MM.1S (cell line): Measurements from ENCODE around the gene PRPS2.

Experiments used
- DNase-seq: peaks from one replicate; pipeline ENCODE4 v3.0.0-alpha.2; 2015
- H2AFZ ChIP-seq: fragments of 300-600 bp; sonication (generic); 2 replicates; pipeline ENCODE4 v1.6.0; 2016; ENCODE audit warnings: antibody characterized with exemption, low read length
- H3F3A ChIP-seq: fragments of 300-600 bp; sonication (generic); 2 replicates; pipeline ENCODE4 v1.6.1; 2016; ENCODE audit warnings: mild to moderate bottlenecking, antibody characterized with exemption, low read length, moderate library complexity, mixed read lengths; ENCODE audit not compliant: insufficient read depth
- H3K27ac ChIP-seq: fragments of 300-600 bp; sonication (generic); 2 replicates; pipeline ENCODE4 v1.5.1; 2016; ENCODE audit warnings: mild to moderate bottlenecking, low read length
- H3K27me3 ChIP-seq: fragments of 300-600 bp; sonication (generic); replicated peaks from 2 replicates; pipeline ENCODE4 v1.6.0; 2016; ENCODE audit warnings: low read length; ENCODE audit not compliant: insufficient read depth
- H3K36me3 ChIP-seq: fragments of 300-600 bp; sonication (generic); replicated peaks from 2 replicates; pipeline ENCODE4 v1.6.1; 2016; ENCODE audit warnings: mild to moderate bottlenecking, low read length, mixed read lengths; ENCODE audit not compliant: insufficient read depth
- H3K4me1 ChIP-seq: fragments of 300-600 bp; sonication (generic); 2 replicates; pipeline ENCODE4 v1.6.1; 2016; ENCODE audit warnings: low read length, mixed read lengths
- H3K4me2 ChIP-seq: fragments of 300-600 bp; sonication (generic); 2 replicates; pipeline ENCODE4 v1.6.0; 2016; ENCODE audit warnings: low read depth, low read length
- H3K4me3 ChIP-seq: fragments of 300-600 bp; sonication (generic); 2 replicates; pipeline ENCODE4 v1.5.1; 2016; ENCODE audit warnings: low read length, mixed read lengths
- H3K79me2 ChIP-seq: fragments of 300-600 bp; sonication (generic); 2 replicates; pipeline ENCODE4 v1.6.1; 2016; ENCODE audit warnings: mixed run types, low read length, mixed read lengths
- H3K9ac ChIP-seq: fragments of 300-600 bp; sonication (generic); 2 replicates; pipeline ENCODE4 v1.6.1; 2016; ENCODE audit warnings: low read length, mixed read lengths
- H3K9me2 ChIP-seq: fragments of 300-600 bp; sonication (generic); replicated peaks from 2 replicates; pipeline ENCODE4 v1.6.1; 2016; ENCODE audit warnings: mild to moderate bottlenecking, low read length, mixed read lengths; ENCODE audit not compliant: insufficient read depth
- H3K9me3 ChIP-seq: fragments of 300-600 bp; sonication (generic); replicated peaks from 2 replicates; pipeline ENCODE4 v1.6.1; 2016; ENCODE audit warnings: mild to moderate bottlenecking, low read length, mixed read lengths; ENCODE audit not compliant: insufficient read depth
- H4K20me1 ChIP-seq: fragments of 300-600 bp; sonication (generic); 2 replicates; pipeline ENCODE4 v1.6.1; 2016; ENCODE audit warnings: mild to moderate bottlenecking, low read length, moderate library complexity, mixed read lengths; ENCODE audit not compliant: insufficient read depth
- CTCF ChIP-seq: fragments of 300-600 bp; sonication (generic); IDR thresholded peaks from 2 replicates; pipeline ENCODE4 v1.5.1; 2016; ENCODE audit warnings: antibody characterized with exemption, low read length, mixed read lengths
- EZH2 ChIP-seq: fragments of 300-600 bp; sonication (generic); optimal IDR thresholded peaks from 2 replicates; pipeline ENCODE3; 2017; ENCODE audit warnings: low read depth, mild to moderate bottlenecking, antibody characterized with exemption, low read length, mixed read lengths
- EZH2phosphoT487 ChIP-seq: fragments of 300-600 bp; sonication (generic); IDR thresholded peaks from 2 replicates; pipeline ENCODE4 v1.6.1; 2018; ENCODE audit warnings: antibody characterized with exemption, low read length

PRPS2 gene

GRCh38 chrX:12799118-12799517, 7.9 kb downstream of the PRPS2 start:
- no peaks in the 10 kb centered on the region for H3K4me1 ChIP-seq
- no peaks in the 10 kb centered on the region for H3K27me3 ChIP-seq
- no peaks in the 10 kb centered on the region for H3K36me3 ChIP-seq
- peaks cover 24% of the 10 kb centered on the region for H3K79me2 ChIP-seq
- H4K20me1 ChIP-seq = no peaks in the 10 kb centered on the region
- no peaks in the 10 kb centered on the region for H3K9me2 ChIP-seq
- no peak overlapping the region for H3K27ac ChIP-seq
- H3K4me2 ChIP-seq = no peak overlapping the region
- TF ChIP-seq CTCF (no peak), EZH2 (no peak), EZH2phosphoT487 (no peak)
- no peak overlapping the region for H2AFZ ChIP-seq
- no peak overlapping the region for H3K9ac ChIP-seq
- no peaks in the 10 kb centered on the region for H3K9me3 ChIP-seq
- no peak overlapping the region for H3K4me3 ChIP-seq
- H3F3A ChIP-seq = no peaks in the 10 kb centered on the region
- DNase-seq = no peak

DNA sequence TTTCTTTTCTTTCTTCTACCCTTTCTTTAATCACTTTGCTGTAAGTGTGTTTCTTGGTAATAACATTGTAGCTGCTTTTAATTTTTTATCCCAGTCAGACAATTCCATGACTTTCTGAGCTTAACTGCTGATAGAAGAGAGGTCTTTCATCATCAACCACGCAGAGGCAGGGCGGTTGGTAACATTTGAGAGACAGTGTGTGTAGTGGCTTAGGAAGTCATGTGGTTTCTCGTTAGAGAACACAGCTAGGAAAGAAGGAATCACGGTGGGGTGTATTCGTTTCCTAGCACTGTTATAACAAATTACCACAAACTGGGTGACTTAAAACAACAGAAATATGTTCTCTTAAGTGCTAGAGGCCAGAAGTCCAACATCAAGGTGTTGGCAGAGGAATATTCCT, 11.5 kb downstream of the PRPS2 start:
- no peak overlapping the region for H3K4me3 ChIP-seq
- no peaks in the 10 kb centered on the region for H3K27me3 ChIP-seq
- H3K9me3 ChIP-seq = no peaks in the 10 kb centered on the region
- H3K9ac ChIP-seq = no peak overlapping the region
- H3K4me2 ChIP-seq = no peak overlapping the region
- no peaks in the 10 kb centered on the region for H3F3A ChIP-seq
- H2AFZ ChIP-seq = no peak overlapping the region
- 0 out of 2 replicates have a peak, but pooled peaks cover 2% of the 10 kb centered on the region for H3K79me2 ChIP-seq
- no peak for DNase-seq
- H3K4me1 ChIP-seq = no peaks in the 10 kb centered on the region
- no peaks in the 10 kb centered on the region for H4K20me1 ChIP-seq
- no peak overlapping the region for H3K27ac ChIP-seq
- H3K36me3 ChIP-seq = no peaks in the 10 kb centered on the region
- TF ChIP-seq CTCF = no peak
- no peak for TF ChIP-seq EZH2
- TF ChIP-seq EZH2phosphoT487 = no peak
- no peaks in the 10 kb centered on the region for H3K9me2 ChIP-seq

DNA sequence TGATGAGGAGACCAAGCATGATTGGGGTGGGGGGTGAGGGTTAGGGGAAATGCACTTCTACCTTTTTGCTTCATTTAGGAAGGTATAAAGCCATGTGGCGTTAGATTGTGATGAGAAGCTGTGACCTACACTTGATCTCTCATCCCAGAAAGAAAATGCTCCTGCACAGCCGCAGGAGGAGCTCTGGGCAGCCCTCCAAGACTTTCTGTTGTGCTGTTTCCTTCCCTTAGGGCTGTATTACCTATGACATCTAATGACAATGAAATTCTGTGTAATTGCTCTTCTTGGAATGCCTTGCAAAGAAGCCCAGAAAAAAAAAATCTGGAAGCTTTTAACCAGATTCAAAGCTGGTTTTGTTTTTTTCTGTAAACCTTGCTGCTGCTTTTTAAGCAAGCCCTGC, 13.4 kb downstream of the PRPS2 start:
- H3K36me3 ChIP-seq = no peaks in the 10 kb centered on the region
- no peaks in the 10 kb centered on the region for H3K27me3 ChIP-seq
- no peaks in the 10 kb centered on the region for H3K9me2 ChIP-seq
- 0 out of 2 replicates have a peak, but pooled peaks cover 2% of the 10 kb centered on the region for H3K79me2 ChIP-seq
- no peak overlapping the region for H2AFZ ChIP-seq
- DNase-seq = no peak
- no peak overlapping the region for H3K27ac ChIP-seq
- H3K9ac ChIP-seq = no peak overlapping the region
- TF ChIP-seq EZH2 (no peak), CTCF (no peak), EZH2phosphoT487 (no peak)
- H3F3A ChIP-seq = no peaks in the 10 kb centered on the region
- no peaks in the 10 kb centered on the region for H4K20me1 ChIP-seq
- H3K4me3 ChIP-seq = no peak overlapping the region
- no peaks in the 10 kb centered on the region for H3K4me1 ChIP-seq
- H3K4me2 ChIP-seq = no peak overlapping the region
- H3K9me3 ChIP-seq = no peaks in the 10 kb centered on the region
